Sigmoid colon (tissue), 7 donors: ENCODE results near the gene MUL1. TPM values are rescaled to one million over a fixed set of nuclear protein-coding genes. Genes with fewer than 3 reads are reported as not detected.

Experiments used
- polyA plus RNA-seq, 3 donors: library from polyadenylated mRNA; stranded (reverse); fragments of 200-250 nt; gene quantifications; one replicate each; pipeline ENCODE4 v1.2.3, GENCODE V29; 2013
- total RNA-seq, 4 donors: library from RNA; depleted of rRNA; stranded (reverse); fragments of >200 nt; gene quantifications; one replicate each; pipeline ENCODE4 v1.1.0, GENCODE V29; 2016
- donor health status: healthy with polysubstance abuse.
- donor health status: Bipolar disorder and iron deficiency.
- donor health status: healthy.

The MUL1 gene
- total and polyA plus RNA-seq, 7 donors, result 4.8 to 34.1 (median 30.3) TPM

Other genes starting within 250 kb of the MUL1 start
- under 1 TPM in 1 of 4 donors, not detected in 3; 0.16 TPM for gene VWA5B1, start 217.3 kb downstream of the MUL1 start, total RNA-seq
- gene VWA5B1, start 217.3 kb downstream of the MUL1 start, polyA plus RNA-seq, result under 1 TPM in 1 of 3 donors, not detected in 2; 0.22 TPM
- gene CAMK2N1, start 21.9 kb downstream of the MUL1 start, total RNA-seq, result 10 to 100 TPM; 18.3 to 31.9 (median 28.0) TPM
- 100 to 1,000 TPM in 2 of 3 donors, 10 to 100 TPM in 1; 43.9 to 247 (median 231) TPM for gene CAMK2N1, start 21.9 kb downstream of the MUL1 start, polyA plus RNA-seq
- gene FAM43B, start 44.4 kb upstream of the MUL1 start, total RNA-seq, result 1 to 10 TPM in 3 of 4 donors, under 1 TPM in 1; 0.81 to 1.7 (median 1.5) TPM
- under 1 TPM in 2 of 3 donors, not detected in 1; 0.23 to 0.29 TPM for gene FAM43B, start 44.4 kb upstream of the MUL1 start, polyA plus RNA-seq
- 1 to 10 TPM; 1.3 to 4.3 (median 2.5) TPM for gene CDA, start 80.9 kb upstream of the MUL1 start, total RNA-seq
- 100 to 1,000 TPM in 1 of 3 donors, 10 to 100 TPM in 2; 61.6 to 272 (median 82.9) TPM for gene CDA, start 80.9 kb upstream of the MUL1 start, polyA plus RNA-seq
- 100 to 1,000 TPM; 137 to 179 (median 161) TPM for gene PINK1, start 125.3 kb upstream of the MUL1 start, total RNA-seq
- 100 to 1,000 TPM in 2 of 3 donors, 10 to 100 TPM in 1; 60.1 to 149 (median 144) TPM for gene PINK1, start 125.3 kb upstream of the MUL1 start, polyA plus RNA-seq
- gene DDOST, start 153.2 kb upstream of the MUL1 start, total RNA-seq, result 10 to 100 TPM; 87.8 to 98.9 (median 91.1) TPM
- 100 to 1,000 TPM in 1 of 3 donors, 10 to 100 TPM in 2; 61.3 to 243 (median 77.0) TPM for gene DDOST, start 153.2 kb upstream of the MUL1 start, polyA plus RNA-seq
- 1 to 10 TPM in 3 of 4 donors, under 1 TPM in 1; 0.54 to 2.2 (median 1.5) TPM for gene KIF17, start 209.9 kb upstream of the MUL1 start, total RNA-seq
- 1 to 10 TPM in 2 of 3 donors, under 1 TPM in 1; 0.69 to 2.4 (median 1.3) TPM for gene KIF17, start 209.9 kb upstream of the MUL1 start, polyA plus RNA-seq
- gene SH2D5, start 224.6 kb upstream of the MUL1 start, total RNA-seq, result under 1 TPM in 3 of 4 donors, not detected in 1; 0.14 to 0.55 (median 0.36) TPM
- under 1 TPM in 2 of 3 donors, not detected in 1; under 0.01 to 0.09 TPM for gene SH2D5, start 224.6 kb upstream of the MUL1 start, polyA plus RNA-seq